Cerebellar cortex (tissue), 1 donor: ENCODE measurements around the gene TBR1.

Source experiments
- DNase-seq: peaks from one replicate; pipeline ENCODE4 v3.0.0-alpha.2; 2015; ENCODE audit warnings: low spot score

The TBR1 gene

DNA sequence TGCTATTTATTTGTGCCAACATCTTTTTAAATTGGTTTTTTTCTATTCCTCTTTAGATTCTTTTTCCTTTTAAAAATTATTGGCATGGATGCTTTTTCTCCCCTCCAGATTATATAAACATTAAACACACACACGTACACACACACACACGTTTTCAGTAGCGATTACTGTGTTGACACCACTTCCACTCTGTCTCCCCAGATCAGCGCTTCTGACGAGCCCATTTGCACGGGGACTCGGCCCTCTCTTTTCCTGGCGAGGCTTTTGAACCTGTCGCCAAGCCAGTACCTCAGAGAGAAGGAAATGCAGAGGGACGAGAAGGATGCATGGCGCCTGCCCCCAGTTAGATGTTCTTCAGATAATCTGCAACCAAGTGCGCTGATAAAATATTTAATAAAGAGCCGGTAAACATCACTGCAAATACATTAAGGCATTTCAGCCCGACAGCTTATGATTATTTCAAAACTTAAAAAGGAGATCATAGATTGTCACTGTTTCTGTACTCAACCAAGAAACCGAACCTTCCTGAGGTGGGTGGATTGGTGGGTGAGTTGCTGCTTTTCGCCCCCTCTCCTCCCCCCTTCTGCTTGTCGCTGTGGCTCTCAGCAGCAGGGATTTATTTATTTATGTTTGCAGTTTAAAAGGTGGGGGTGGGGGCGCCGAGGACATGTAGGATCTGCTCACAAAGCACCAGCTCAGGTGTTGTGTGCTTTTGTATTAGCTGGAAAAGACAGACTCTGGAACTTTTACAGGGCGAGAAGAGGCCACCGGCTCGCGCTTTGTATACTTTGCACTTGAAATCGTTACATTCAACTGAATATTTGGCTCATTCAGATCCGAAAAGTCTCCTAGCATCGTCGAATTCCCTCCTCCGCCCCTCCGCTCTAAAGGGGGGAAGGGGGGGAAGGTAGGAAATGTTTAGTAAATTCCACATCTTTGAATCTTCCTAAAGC lies 787 bp upstream of the TBR1 start:
- DNase-seq, result peak; percentile 14

DNA sequence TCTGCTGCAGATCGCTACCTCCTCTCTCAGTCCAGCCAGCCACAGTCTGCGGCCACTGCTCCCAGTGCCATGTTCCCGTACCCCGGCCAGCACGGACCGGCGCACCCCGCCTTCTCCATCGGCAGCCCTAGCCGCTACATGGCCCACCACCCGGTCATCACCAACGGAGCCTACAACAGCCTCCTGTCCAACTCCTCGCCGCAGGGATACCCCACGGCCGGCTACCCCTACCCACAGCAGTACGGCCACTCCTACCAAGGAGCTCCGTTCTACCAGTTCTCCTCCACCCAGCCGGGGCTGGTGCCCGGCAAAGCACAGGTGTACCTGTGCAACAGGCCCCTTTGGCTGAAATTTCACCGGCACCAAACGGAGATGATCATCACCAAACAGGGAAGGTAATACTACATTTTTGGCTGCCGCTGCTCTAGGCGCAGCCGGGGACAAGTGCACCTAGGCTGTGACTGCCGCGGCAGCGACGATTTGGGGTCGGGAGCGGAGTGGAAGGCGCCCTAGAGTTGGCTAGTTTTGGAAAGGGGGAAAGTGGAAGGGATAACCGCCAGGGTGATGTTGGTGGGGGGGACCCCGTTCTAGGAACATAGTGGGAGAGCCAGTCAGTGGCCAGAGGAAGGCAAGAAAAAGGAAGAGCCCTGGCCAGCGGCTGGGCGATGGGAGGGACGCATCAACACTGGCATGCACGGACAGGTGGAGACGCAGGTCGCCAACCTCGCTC lies 776 bp downstream of the TBR1 start:
- no peak for DNase-seq

GRCh38 chr2:161417438-161418274 lies 1.6 kb downstream of the TBR1 start:
- DNase-seq, result no peak

DNA sequence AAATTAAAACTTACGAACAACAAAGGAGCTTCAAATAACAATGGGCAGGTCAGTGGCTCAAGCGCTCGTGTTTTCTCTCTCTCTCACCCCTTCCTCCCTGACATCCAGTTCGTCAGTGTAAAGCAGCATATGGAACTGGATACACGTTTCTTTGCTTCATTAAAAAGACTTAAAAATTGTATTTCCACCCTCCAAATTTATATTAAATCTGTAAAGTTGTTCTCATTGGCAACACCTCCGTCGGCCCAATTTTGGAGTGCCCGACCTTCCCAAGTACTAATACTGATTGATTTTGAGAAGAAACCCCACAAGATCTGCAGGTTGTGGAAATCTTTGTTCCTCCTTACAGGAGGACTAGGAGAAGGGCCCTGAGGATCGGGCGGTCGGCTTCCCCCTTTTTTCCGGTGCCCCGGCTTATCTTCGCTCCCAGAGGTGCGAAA lies 2.2 kb downstream of the TBR1 start:
- no peak for DNase-seq

- no peak for DNase-seq
Observed at GRCh38 chr2:161418715-161419637, 2.9 kb downstream of the TBR1 start.

GRCh38 chr2:161419638-161420190 lies 3.6 kb downstream of the TBR1 start:
- DNase-seq, result no peak

DNA sequence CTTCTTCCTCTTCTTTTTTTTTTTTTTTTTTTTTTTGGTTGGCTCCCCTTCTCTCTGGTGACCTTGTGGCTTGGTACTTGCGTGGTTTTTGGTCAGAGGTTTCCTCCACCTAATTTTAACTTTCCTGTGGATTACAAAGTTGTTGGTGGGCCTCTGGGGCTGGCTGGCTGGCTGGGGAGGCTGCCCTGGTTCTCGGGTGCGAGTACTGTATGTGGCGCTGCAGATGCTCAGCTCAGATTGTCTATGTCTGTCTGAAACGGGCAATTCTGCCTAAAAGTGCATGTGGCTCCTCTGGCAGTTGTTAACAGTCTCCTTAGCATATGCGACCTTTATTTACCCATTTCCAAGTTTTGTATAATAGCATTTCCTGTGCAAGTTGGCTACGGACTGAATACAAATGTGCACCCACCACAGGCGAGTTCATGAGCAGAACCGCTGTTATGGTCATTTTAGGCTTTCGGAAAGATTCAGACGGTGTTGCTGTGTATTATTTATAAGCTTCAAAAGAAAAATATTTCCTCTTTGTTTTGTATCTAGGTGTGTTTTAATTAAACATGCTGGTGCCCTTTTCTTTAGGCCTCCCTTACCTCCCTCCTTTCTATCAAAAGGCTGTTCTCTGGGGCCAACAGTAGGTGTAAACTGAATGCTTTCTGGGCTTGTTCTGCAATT lies 4.4 kb downstream of the TBR1 start:
- no peak for DNase-seq

DNA sequence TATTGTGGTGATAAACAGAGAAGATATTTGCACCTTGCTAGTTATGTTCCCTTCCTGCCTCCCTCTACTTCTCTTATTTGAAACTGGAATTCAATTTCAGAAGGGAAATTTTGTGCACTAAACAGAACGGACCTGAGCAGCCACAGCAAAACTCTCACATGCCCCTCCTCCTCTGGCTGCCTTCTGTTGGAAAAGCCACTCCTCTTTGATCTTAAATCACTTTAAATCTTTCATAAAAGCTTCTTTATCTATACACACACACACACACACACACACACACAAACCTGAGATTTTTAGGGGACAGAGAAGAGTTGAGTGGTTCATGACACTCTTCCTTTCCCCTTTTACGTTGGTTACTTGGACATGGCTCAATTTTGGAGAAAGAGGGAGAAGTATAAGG lies 5.6 kb downstream of the TBR1 start:
- no peak for DNase-seq

GRCh38 chr2:161422816-161423403 lies 6.8 kb downstream of the TBR1 start:
- no peak for DNase-seq

DNA sequence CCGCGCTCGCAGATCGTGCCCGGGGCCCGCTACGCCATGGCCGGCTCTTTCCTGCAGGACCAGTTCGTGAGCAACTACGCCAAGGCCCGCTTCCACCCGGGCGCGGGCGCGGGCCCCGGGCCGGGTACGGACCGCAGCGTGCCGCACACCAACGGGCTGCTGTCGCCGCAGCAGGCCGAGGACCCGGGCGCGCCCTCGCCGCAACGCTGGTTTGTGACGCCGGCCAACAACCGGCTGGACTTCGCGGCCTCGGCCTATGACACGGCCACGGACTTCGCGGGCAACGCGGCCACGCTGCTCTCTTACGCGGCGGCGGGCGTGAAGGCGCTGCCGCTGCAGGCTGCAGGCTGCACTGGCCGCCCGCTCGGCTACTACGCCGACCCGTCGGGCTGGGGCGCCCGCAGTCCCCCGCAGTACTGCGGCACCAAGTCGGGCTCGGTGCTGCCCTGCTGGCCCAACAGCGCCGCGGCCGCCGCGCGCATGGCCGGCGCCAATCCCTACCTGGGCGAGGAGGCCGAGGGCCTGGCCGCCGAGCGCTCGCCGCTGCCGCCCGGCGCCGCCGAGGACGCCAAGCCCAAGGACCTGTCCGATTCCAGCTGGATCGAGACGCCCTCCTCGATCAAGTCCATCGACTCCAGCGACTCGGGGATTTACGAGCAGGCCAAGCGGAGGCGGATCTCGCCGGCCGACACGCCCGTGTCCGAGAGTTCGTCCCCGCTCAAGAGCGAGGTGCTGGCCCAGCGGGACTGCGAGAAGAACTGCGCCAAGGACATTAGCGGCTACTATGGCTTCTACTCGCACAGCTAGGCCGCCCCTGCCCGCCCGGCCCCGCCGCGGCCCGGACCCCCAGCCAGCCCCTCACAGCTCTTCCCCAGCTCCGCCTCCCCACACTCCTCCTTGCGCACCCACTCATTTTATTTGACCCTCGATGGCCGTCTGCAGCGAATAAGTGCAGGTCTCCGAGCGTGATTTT lies 7.6 kb downstream of the TBR1 start:
- no peak for DNase-seq

- no peak for DNase-seq
Observed at GRCh38 chr2:161424394-161424769, 8.3 kb downstream of the TBR1 start.

- no peak for DNase-seq
Observed at GRCh38 chr2:161424891-161425727, 9.0 kb downstream of the TBR1 start.

GRCh38 chr2:161425728-161426454 lies 9.8 kb downstream of the TBR1 start:
- no peak for DNase-seq

GRCh38 chr2:161426455-161426921 lies 10.4 kb downstream of the TBR1 start:
- DNase-seq, result no peak

DNA sequence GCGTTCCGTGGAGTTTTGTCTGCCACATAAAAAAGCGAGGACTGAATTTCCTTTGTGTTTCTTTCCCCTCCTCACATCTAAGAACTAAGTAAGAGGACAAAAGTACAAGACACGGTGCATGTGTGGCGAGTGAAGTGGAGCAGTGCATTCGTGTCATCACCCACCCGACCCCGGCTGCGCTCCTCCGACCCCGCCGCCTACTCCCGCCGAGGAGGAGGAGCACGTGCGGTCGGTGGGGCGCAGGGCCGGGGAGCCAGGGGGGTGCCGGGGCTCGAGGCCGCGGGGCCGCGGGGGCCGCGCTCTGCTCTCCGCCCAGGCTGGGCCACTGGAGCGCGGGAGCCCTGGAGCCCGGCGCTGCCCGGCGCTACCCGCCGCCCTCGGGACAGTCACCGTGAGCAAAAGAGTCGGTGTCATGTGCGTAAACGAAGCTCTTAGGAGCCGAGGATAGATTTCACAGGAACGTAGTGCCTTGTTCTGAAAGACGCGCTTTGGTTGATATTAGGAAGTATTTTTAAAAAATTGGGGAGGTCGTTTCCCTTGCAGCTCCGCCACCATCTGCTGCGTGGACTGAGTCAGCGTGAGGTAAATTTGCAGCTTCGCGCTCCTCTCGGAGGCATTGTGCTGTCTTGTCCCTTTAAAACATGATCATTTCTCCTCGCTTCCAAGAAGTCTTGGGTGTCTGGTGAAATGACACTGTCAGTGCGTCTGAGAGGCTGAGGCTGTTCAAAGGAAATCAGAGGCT lies 11.0 kb downstream of the TBR1 start:
- no peak for DNase-seq
